T-helper 2 cell treated with Interferon-gamma antibody and Interleukin-4, amounts not matched to agents 5 μg/mL and 100 μg/mL, for 36 hours (primary cell): ENCODE measurements around the gene ST3GAL4.

Experiments used
- DNase-seq: peaks from one replicate; pipeline ENCODE4 v3.0.0; 2021; ENCODE audit warnings: low spot score
- H3K27ac Mint-ChIP-seq: one replicate; pipeline ENCODE4 v1.8.0; 2021; ENCODE audit warnings: mild to moderate bottlenecking, mixed read lengths
- H3K27me3 Mint-ChIP-seq: one replicate; pipeline ENCODE4 v1.8.0; 2021; ENCODE audit warnings: low read depth, mixed read lengths
- H3K36me3 Mint-ChIP-seq: one replicate; pipeline ENCODE4 v1.8.0; 2021; ENCODE audit warnings: low read depth, mixed read lengths
- H3K4me1 Mint-ChIP-seq: one replicate; pipeline ENCODE4 v1.8.0; 2021; ENCODE audit warnings: low read depth, mixed read lengths
- H3K4me3 Mint-ChIP-seq: one replicate; pipeline ENCODE4 v1.8.0; 2022; ENCODE audit warnings: mild to moderate bottlenecking, moderate library complexity, mixed read lengths
- H3K9me3 Mint-ChIP-seq: one replicate; pipeline ENCODE4 v1.8.0; 2021; ENCODE audit warnings: mixed read lengths

Gene ST3GAL4

DNA sequence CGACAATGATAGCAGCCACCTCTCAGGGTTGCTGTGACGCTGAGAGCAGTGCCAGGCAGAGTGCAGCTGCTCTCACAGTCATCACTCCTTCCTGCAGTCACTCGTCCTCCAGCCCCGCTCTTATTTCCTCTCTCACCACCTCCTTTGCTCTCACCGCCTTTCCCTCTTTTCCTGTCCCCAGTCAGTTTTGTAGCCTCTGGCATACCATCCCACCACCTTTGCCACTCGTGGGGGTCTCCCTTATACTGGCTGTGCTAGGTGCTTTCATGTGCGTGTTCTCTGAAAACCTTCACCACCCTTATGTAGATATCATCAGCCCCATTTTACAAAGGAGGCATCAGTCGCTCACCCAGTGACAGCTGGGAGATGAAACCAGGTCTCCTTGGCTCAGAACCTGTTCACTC lies 19.3 kb upstream of the ST3GAL4 start:
- peaks cover 14% of the 10 kb centered on the region for H3K4me1 Mint-ChIP-seq
- peaks cover 32% of the 10 kb centered on the region for H3K36me3 Mint-ChIP-seq
- no peaks in the 10 kb centered on the region for H3K9me3 Mint-ChIP-seq
- H3K27me3 Mint-ChIP-seq, result no peaks in the 10 kb centered on the region
- peak overlapping the region; percentile 83 for H3K27ac Mint-ChIP-seq
- DNase-seq, result no peak
- no peak overlapping the region for H3K4me3 Mint-ChIP-seq

DNA sequence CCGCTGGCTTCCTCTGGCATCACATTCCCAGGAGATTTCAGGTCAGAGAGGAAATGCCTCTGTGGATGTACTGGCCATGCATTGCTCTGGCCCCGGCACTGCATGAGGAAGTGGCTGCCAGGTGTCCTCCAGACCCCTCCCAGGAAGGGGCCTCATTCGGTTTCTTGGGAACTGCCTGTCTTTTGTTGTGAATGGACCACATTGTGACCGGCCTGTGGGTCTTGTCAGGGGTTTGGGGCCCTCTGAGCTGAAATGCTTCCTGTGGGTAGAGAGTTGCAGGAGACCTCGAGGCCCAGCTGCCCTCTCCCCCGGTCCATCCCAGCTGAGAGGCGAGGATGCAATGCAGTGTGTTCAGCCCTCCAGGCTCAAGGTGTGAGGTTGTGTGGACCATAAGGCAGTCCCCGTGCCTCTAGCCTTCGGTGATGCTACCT lies 18.8 kb upstream of the ST3GAL4 start:
- Mint-ChIP-seq H3K36me3 (peaks cover 32% of the 10 kb centered on the region), H3K27me3 (no peaks in the 10 kb centered on the region), H3K9me3 (no peaks in the 10 kb centered on the region), H3K4me3 (no peak overlapping the region), H3K4me1 (peaks cover 18% of the 10 kb centered on the region), H3K27ac (peak overlapping the region; percentile 83)
- no peak for DNase-seq

DNA sequence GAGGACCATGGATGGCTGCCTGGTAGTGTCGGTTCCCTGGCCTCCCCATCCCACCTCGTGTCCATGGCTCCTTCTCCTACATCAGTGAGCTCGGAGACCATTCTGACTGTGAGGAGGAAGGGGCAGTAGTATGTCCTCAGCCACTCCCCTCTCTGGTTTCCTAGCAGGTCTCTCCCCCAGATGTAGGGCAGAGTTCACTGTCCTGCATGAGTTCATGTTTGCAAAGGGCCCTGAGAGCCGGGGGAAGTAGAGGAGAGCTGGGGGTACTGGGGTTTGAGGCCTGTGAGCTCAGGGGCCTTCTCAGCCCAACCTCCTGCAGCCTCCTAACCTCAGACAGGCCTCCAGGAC lies 18.4 kb upstream of the ST3GAL4 start:
- DNase-seq, result no peak
- no peak overlapping the region for H3K4me3 Mint-ChIP-seq
- H3K4me1 Mint-ChIP-seq, result peaks cover 22% of the 10 kb centered on the region
- H3K36me3 Mint-ChIP-seq, result peaks cover 36% of the 10 kb centered on the region
- H3K27ac Mint-ChIP-seq, result no peak overlapping the region
- H3K9me3 Mint-ChIP-seq, result no peaks in the 10 kb centered on the region
- no peaks in the 10 kb centered on the region for H3K27me3 Mint-ChIP-seq

DNA sequence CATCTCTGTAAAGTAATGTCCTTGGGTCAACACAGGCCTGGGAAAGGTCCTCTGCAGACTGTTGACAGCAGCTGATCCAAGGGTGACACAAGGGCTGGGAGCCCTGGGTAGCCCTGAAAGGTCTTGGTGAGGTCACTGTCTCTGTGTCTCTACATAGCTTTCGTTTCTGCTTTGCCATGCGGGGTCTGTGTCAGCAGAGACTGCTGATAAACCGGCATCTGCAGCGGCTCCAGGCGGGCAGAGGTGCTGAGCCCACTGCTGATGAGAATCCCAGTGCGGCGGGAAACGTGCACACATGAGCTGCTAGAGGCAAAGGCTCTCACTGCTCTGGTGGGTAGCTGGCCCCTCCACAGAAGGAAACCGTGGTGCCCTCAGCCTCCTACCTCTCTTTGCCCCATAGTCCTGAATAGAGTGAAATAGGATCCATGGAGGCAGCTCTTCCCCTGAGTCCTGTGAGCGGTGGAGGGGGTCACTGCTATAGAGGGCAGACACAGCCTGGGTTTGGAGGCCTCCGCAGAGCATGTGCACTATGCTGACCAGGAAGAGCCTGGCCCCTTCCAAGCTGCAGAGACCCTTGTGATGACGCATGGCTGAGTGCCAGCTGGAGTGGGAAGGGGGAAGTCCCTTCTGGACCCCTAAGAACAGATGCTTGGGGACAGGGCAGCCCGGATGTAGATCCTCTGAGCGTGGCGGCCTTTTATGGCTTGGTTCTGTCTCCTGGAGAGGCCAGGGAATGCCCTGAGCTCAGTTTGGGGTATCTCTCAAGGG lies 17.8 kb upstream of the ST3GAL4 start:
- Mint-ChIP-seq H3K27me3 (no peaks in the 10 kb centered on the region), H3K9me3 (no peaks in the 10 kb centered on the region), H3K27ac (no peak overlapping the region), H3K4me1 (peaks cover 27% of the 10 kb centered on the region), H3K4me3 (no peak overlapping the region), H3K36me3 (peaks cover 40% of the 10 kb centered on the region)
- no peak for DNase-seq

DNA sequence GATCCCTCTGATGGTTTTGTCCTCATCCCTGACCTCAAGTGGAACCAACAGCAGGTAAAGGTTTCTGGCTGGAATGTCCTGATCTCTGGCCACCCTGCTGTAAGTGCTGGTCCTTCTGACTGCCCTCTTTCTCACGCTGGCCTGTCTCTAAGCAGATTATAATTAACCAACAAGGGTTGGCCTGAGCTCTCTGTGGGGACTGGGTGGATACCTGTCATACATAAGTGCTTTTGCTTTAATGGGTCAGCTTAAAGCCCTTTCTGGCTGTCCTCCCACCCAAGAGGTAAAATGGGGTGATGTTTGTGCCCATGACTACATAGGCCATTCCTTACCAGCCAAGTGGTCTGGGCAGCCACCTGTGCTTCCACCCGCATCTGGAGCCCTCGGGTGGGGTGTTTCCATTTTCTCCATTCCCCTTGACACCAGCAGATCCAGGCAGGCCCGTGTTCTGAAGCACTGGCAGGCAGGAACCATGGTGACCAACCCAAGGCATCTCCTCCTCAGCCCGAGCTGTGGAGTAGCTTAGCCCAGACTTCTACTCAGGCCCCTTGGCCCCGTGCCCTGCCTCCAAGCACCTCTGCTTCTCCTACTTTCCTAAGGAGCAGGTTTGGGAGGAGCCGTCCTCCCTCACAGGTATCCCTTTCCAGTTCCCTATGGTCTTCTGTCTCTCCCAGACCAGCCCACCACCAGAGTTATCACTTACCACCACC lies 17.0 kb upstream of the ST3GAL4 start:
- no peak overlapping the region for H3K27ac Mint-ChIP-seq

DNA sequence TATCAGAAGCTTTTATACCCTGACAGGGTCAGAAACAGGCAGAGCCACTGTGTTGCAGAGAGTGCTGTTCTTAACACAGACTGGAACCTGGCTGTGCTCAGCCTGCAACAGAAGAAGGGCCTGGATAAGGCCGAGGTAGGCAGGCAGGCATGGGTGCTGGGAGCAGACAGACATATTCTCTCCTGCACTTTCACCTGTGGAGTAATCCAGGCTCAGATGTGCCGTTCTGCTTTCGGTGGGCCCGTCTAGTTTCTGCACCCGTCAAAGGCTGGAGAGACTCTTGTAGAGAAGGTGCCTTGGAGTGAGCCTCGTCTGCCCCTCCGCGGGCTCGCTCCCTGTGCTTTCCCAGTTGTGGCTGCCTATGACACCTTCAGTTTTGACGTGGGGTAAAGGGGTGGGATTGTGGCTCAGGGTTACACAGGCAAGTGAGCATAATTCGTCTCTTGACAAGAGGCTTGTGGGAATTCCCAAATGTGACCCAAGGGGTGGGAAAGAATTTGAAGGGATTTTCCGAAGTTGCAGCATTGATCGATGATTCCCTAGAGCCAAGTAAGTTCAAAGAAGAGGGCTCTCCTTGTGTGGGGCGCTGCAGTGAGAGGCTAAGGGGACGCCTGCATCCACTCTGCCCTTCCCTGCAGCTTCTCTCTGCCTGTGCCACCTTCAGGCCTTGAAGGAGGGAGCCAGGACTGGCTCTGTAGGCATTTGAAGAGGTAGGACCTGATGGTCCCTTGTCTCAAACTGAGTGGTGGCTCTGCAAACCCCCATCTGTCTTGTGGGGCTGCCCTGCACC lies 16.2 kb upstream of the ST3GAL4 start:
- no peak for DNase-seq
- peaks cover 31% of the 10 kb centered on the region for H3K4me1 Mint-ChIP-seq
- peaks cover 34% of the 10 kb centered on the region for H3K36me3 Mint-ChIP-seq
- no peak overlapping the region for H3K4me3 Mint-ChIP-seq
- no peaks in the 10 kb centered on the region for H3K27me3 Mint-ChIP-seq
- peak overlapping the region; percentile 7 for H3K27ac Mint-ChIP-seq
- H3K9me3 Mint-ChIP-seq, result no peaks in the 10 kb centered on the region

More for the DNA sequence above, 17.0 kb upstream of the ST3GAL4 start:
- Mint-ChIP-seq H3K4me3 (no peak overlapping the region), H3K36me3 (peaks cover 36% of the 10 kb centered on the region), H3K27me3 (no peaks in the 10 kb centered on the region), H3K4me1 (peaks cover 28% of the 10 kb centered on the region), H3K9me3 (no peaks in the 10 kb centered on the region)
- no peak for DNase-seq

DNA sequence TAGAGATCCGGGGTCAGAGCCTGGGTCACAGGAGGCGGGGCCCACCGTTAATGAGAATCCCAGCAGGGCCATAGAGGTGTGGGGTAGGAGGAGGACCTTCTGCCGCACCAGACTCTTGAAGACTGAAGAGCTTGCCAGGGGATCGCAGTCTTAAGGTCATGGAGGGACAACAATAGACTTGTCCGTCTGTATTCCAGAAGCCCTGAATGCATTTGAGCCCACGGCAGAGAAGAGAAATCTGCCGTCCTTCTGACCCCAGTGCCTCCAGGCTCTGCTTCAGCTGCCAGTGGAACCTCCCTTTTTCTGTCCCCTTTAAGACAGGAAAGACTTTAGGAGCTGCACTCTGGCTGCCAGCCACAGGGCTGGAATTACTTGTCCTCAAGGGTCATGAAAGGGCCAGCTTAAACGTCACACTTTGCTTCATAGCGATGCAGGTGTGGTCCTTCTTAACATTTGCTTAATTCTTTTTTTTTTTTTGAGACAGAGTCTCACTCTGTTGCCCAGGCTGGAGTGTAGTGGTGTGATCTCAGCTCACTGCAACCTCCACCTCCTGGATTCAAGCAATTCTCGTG lies 15.5 kb upstream of the ST3GAL4 start:
- H3K27ac Mint-ChIP-seq, result no peak overlapping the region
- H3K9me3 Mint-ChIP-seq, result no peaks in the 10 kb centered on the region
- H3K4me1 Mint-ChIP-seq, result peaks cover 30% of the 10 kb centered on the region
- peaks cover 34% of the 10 kb centered on the region for H3K36me3 Mint-ChIP-seq
- no peaks in the 10 kb centered on the region for H3K27me3 Mint-ChIP-seq
- no peak overlapping the region for H3K4me3 Mint-ChIP-seq
- DNase-seq, result no peak

DNA sequence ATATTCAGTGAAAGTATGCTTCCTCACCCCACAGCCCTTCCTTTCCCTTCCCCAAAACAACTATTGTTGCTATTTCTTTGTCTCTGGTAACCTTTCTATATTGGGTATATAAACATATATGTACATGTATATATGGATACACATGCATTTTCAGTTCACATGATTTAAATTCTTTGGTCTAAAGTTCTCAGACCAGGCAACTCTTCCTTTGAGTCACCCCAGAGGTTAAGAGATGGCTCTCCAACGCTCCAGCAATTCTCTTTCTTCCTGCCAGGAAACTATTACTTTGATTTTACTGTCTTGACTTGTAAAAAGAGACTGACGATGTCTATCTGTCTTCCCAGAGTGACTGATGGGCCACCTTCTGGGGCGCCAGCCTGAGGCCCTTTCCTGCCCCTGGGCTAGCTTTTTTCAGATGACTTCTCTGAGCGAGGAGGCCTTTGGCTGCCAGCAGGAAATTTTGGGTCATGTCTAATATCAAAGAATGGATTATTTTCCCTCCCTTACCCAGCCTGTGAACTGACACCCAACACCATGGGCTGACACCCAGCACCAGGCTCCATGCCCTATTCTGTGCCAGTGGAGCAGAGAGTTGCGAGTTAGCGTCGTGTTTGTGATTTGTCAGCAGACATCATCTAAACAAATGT lies 14.4 kb upstream of the ST3GAL4 start:
- peak overlapping the region; percentile 17 for H3K27ac Mint-ChIP-seq
- no peak overlapping the region for H3K4me3 Mint-ChIP-seq
- no peak for DNase-seq
- H3K4me1 Mint-ChIP-seq, result peaks cover 31% of the 10 kb centered on the region
- H3K27me3 Mint-ChIP-seq, result no peaks in the 10 kb centered on the region
- peaks cover 35% of the 10 kb centered on the region for H3K36me3 Mint-ChIP-seq
- H3K9me3 Mint-ChIP-seq, result no peaks in the 10 kb centered on the region

DNA sequence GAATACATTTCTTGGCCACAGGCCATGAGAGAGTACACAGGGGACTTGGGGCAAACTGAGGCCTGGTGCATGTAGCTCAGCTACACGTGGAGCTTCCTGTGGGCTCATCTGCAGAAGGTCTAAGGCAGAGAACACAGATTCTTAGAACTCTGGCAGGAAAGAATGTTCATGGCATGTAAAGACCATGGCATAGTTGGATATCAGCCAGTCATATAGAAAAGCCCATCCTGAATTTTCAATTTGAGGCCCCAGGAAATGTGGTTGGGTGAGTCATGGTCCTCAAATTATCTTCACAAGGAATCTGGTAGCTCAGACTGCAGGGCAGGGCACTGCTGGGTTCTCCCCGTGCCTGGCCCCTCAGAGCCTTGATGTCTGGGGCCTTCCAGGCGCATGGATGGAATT lies 13.7 kb upstream of the ST3GAL4 start:
- Mint-ChIP-seq H3K36me3 (peaks cover 36% of the 10 kb centered on the region), H3K9me3 (no peaks in the 10 kb centered on the region), H3K4me3 (no peak overlapping the region), H3K27me3 (no peaks in the 10 kb centered on the region), H3K4me1 (peaks cover 27% of the 10 kb centered on the region), H3K27ac (peak overlapping the region; percentile 55)
- DNase-seq, result no peak

DNA sequence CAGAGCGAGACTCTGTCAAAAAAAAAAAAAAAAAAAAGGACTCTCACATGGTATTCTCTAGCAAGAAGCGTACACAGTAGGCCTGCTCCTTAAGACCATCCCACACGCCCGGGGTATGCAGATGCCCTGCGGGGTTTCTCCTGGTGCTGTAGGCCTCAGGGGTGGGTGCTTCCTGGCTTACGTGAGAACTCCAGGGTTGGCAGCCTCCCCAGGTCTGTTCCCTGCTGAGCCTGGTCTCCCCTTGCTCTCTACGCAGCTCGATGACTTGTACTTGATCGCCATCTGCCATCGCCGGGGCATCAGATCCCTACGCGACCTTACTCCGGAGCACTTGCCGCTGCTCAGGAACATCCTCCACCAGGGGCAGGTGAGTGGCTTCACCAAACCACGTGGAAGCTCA lies 12.4 kb upstream of the ST3GAL4 start:
- DNase-seq, result no peak
- Mint-ChIP-seq H3K4me3 (no peak overlapping the region), H3K4me1 (peaks cover 26% of the 10 kb centered on the region), H3K9me3 (no peaks in the 10 kb centered on the region), H3K27ac (no peak overlapping the region), H3K36me3 (peaks cover 36% of the 10 kb centered on the region), H3K27me3 (no peaks in the 10 kb centered on the region)

DNA sequence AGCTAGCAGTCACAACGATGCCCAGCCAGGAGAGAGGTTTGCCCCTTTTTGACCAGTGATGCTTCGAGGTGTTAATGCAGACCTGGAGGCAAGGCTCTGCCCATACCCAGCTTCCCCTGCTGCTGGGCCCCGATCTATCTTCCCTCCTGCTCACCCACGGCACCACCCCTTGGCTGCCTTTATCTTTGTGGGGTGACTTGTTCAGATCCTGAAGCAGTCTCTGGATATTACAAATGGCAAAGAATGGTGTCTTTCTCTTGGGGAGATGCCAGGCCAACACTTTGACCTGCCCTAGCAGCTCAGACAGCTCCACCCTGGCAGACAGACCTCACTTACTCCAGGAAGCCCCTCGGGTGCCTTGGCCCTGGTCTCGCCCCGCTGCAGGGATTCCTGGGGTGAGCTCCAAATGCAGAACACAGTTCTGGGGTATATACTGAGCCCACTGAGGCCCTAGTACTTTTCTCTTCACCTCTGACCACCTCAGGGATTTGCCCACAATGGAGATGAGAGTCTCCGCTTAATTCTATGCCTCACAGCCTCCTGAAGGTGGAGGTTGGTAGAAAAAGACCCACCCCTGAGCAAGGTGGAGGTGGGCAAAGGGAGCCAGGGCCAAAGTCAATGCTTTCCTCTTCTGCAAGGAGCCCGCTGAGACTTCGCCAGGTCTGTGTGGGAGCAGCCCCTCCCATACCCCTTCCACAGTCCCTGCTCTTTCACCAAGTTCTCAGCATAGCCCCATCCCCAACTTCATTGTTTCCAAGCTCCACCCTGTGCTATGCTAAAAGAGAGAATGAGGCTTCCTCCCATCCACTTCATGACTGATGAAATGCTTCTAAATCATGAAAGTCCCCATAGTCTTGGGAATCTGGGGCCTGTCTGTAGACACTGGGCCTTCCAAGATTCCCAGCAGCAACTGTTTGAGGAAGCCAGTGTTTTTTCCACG lies 11.1 kb upstream of the ST3GAL4 start:
- no peak overlapping the region for H3K4me3 Mint-ChIP-seq
- no peak overlapping the region for H3K27ac Mint-ChIP-seq
- H3K27me3 Mint-ChIP-seq, result no peaks in the 10 kb centered on the region
- no peak for DNase-seq
- no peaks in the 10 kb centered on the region for H3K9me3 Mint-ChIP-seq
- H3K4me1 Mint-ChIP-seq, result peaks cover 36% of the 10 kb centered on the region
- peaks cover 31% of the 10 kb centered on the region for H3K36me3 Mint-ChIP-seq

DNA sequence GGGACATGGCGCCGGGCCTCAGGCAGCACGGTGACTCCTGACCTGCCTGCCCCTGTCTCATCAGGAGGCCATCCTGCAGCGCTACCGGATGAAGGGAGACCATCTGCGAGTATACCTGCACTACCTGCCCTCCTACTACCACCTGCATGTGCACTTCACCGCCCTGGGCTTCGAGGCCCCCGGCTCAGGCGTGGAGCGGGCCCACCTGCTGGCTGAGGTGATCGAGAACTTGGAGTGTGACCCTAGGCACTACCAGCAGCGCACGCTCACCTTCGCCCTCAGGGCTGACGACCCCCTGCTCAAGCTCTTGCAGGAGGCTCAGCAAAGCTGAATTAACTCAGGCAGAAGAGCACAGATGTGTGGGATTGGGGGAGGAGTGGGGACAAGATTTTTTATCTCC lies 10.2 kb upstream of the ST3GAL4 start:
- DNase-seq, result no peak
- peaks cover 31% of the 10 kb centered on the region for H3K36me3 Mint-ChIP-seq
- H3K27me3 Mint-ChIP-seq, result no peaks in the 10 kb centered on the region
- no peak overlapping the region for H3K4me3 Mint-ChIP-seq
- no peaks in the 10 kb centered on the region for H3K9me3 Mint-ChIP-seq
- peaks cover 36% of the 10 kb centered on the region for H3K4me1 Mint-ChIP-seq
- no peak overlapping the region for H3K27ac Mint-ChIP-seq
